Adrenal gland (tissue), 12 donors: ENCODE measurements around the gene OR7G2. TPM values are rescaled to one million over a fixed set of nuclear protein-coding genes. Genes with fewer than 3 reads are reported as not detected.

Source experiments
- DNase-seq, 7 donors: peaks; one replicate each; pipeline ENCODE4 v3.0.0-alpha.2; 2019 to 2020
- H3K27ac ChIP-seq, 5 donors: fragments of 200-600 bp; sonication (generic) in 4 of 5; 1 replicate in 3 of 5; 2 replicates in 2 of 5; pipeline versions ENCODE4 v1.5.1 to v1.8.0; 2016 to 2020; ENCODE audit warnings: mild to moderate bottlenecking in 1 of 5
- H3K27me3 ChIP-seq: fragments of 200-600 bp; 2 replicates; pipeline ENCODE4 v1.8.0; 2021
- H3K36me3 ChIP-seq, 2 donors: fragments of 200-600 bp; replicated peaks in 1 of 2; 1 replicate in 1 of 2; 2 replicates in 1 of 2; pipeline versions ENCODE4 v1.5.1 to v1.8.0; 2018 to 2022
- H3K4me1 ChIP-seq, 2 donors: fragments of 200-600 bp; replicated peaks in 1 of 2; 1 replicate in 1 of 2; 2 replicates in 1 of 2; pipeline versions ENCODE4 v1.5.1 to v1.8.0; 2018 to 2021
- H3K4me3 ChIP-seq, 4 donors: fragments of 200-600 bp; sonication (generic) in 3 of 4; one replicate each; pipeline ENCODE4 v1.5.1; 2016 to 2018
- H3K9me3 ChIP-seq, 3 donors: fragments of 200-600 bp; sonication (generic) in 1 of 3; replicated peaks in 1 of 3; 1 replicate in 2 of 3; 2 replicates in 1 of 3; pipeline versions ENCODE4 v1.5.1 to v1.8.0; 2016 to 2021
- POLR2A ChIP-seq, 2 donors: fragments of 450-650 bp; IDR thresholded peaks; one replicate each; pipeline ENCODE4 v1.6.1; 2017; ENCODE audit warnings: antibody characterized with exemption in 2 of 2, mild to moderate bottlenecking in 2 of 2, moderate library complexity in 1 of 2
- WGBS, 4 donors: extraction: QIAGEN DNeasy Blood & Tissue Kit in 2 of 4; methylation state at CpG; one replicate each; pipeline versions ENCODE4 v1.1.5 to v1.1.7; 2013 to 2017; 5-methylcytosine and 5-hydroxymethylcytosine counted together
- intact Hi-C, 2 donors: fragments of 100-400 bp; cut with DNase I; formaldehyde crosslinking; loops; one replicate each; pipeline versions ENCODE4 v1.14.1 to v1.15.0; 2022 to 2023
- polyA plus RNA-seq, 3 donors: library from polyadenylated mRNA; stranded (reverse); fragments of 200-250 nt in 2 of 3; fragments of 350-450 nt in 1 of 3; fragmentation: Illumina TruSeq in 1 of 3; extraction: RNeasy Lipid Tissue Mini Kit (QIAGEN cat#74804) in 1 of 3; gene quantifications; one replicate each; pipeline ENCODE4 v1.2.3, GENCODE V29; 2013 to 2014
- total RNA-seq, 9 donors: library from RNA; depleted of rRNA in 4 of 9; stranded (reverse); fragments of >200 nt in 4 of 9; fragments of 120-200 nt in 1 of 9; fragmentation: NEBNext Ultra II Directional in 1 of 9; extraction: Animal tissue kit (Norgen Biotek cat#: 25700) in 1 of 9; gene quantifications; one replicate each; pipeline versions ENCODE4 v1.1.0 to v1.2.4, GENCODE V29; 2013 to 2023
- TF ChIP-seq, protein P1 (sequence below), 6 experiments: fragments of 450-650 bp in 4 of 6; fragments of 200-600 bp in 2 of 6; sonication (generic) in 1 of 6; IDR thresholded peaks; 1 replicate in 5 of 6; 2 replicates in 1 of 6; pipeline versions ENCODE4 v1.5.1 to v1.8.0; 2016 to 2021; ENCODE audit warnings: antibody characterized with exemption in 6 of 6, mild to moderate bottlenecking in 2 of 6, moderate library complexity in 1 of 6
- donor health status: healthy with polysubstance abuse.
- donor health status: Bipolar disorder and iron deficiency.
- donor health status: DM: yes; HTN: yes; CAD: no.
- donor health status: DM: no; HTN: no; CAD: no.
- donor health status: DM: no; HTN: no; CAD: no.
- donor health status: DM: yes; HTN: yes; CAD: no.

OR7G2 gene
- total and polyA plus RNA-seq, 12 donors: not detected

DNA sequence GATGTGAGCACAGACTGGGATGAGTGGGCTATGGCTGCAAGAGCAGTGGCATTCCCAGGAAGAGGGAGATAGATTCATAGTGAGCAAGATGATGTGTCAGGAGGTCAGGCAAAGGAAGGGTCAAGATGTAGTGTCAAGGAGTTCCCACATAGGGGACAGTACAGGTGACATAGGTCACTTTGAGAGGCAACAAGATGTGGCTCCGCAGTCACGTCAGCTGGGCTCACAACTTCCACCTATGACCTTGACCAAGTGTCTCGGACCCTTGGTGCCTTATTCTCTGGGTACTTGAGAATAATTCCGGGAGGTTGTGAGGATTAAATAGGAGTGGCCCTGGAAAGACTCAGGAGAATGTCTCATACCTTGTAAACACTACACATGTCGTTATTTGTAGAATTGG is 43.4 kb upstream of the OR7G2 start:
- no peak for TF ChIP-seq POLR2A (IDR thresholded peaks at IDR 0.05)
- TF ChIP-seq, protein P1, sequence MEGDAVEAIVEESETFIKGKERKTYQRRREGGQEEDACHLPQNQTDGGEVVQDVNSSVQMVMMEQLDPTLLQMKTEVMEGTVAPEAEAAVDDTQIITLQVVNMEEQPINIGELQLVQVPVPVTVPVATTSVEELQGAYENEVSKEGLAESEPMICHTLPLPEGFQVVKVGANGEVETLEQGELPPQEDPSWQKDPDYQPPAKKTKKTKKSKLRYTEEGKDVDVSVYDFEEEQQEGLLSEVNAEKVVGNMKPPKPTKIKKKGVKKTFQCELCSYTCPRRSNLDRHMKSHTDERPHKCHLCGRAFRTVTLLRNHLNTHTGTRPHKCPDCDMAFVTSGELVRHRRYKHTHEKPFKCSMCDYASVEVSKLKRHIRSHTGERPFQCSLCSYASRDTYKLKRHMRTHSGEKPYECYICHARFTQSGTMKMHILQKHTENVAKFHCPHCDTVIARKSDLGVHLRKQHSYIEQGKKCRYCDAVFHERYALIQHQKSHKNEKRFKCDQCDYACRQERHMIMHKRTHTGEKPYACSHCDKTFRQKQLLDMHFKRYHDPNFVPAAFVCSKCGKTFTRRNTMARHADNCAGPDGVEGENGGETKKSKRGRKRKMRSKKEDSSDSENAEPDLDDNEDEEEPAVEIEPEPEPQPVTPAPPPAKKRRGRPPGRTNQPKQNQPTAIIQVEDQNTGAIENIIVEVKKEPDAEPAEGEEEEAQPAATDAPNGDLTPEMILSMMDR (IDR thresholded peaks at IDR 0.05): no peak
- peak in 1 of 7 donors; percentile 35 for DNase-seq
- Histone ChIP-seq H3K4me1 (no peaks in the 10 kb centered on the region), H3K36me3 (peaks cover 0 to 4% of the 10 kb centered on the region in 2 donors), H3K9me3 (peaks cover 0 to 3% (median 0%) of the 10 kb centered on the region in 3 donors), H3K27me3 (no peaks in the 10 kb centered on the region), H3K27ac (no peak overlapping the region), H3K4me3 (no peak overlapping the region)
- WGBS, 4 donors: 95 to 98% (median 97%) methylated on average over 5 of the region's 5 CpGs
- intact Hi-C loops: no loop called here

DNA sequence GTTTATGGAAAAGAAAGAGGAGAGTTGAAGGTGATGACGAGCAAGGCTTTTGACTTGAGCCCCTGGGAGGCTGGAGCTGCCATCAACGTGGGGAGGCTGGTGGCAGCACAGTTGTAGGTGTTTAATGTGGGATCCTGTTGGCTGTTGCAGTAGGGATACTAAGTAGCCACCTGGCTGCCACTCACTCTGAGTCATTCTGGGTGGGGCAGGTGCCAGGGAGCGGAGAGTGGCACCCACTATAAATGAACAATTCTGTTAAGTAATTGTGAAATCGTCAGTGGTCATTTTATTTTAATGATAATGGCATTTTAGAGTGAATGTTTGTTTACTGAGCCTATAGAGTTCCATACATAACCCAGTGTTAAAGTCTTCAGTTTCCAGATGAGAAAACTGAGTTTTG is 42.7 kb upstream of the OR7G2 start:
- Histone ChIP-seq H3K36me3 (peaks cover 0 to 4% of the 10 kb centered on the region in 2 donors), H3K4me3 (no peak overlapping the region), H3K4me1 (no peaks in the 10 kb centered on the region), H3K27ac (no peak overlapping the region), H3K27me3 (no peaks in the 10 kb centered on the region), H3K9me3 (peaks cover 0 to 6% (median 3%) of the 10 kb centered on the region in 3 donors)
- 79 to 91% (median 90%) methylated on average over 4 of the region's 4 CpGs for whole genome bisulfite sequencing, 4 donors
- intact Hi-C loops: loop anchor here in 1 of 2 donors (10.0 kb wide), 1 partner anchor 665 kb away; the partner anchor contains the start of gene FBXL12
- DNase-seq: peak in 1 of 7 donors; percentile 17
- TF ChIP-seq, protein P1 (IDR thresholded peaks at IDR 0.05): no peak
- no peak for TF ChIP-seq POLR2A (IDR thresholded peaks at IDR 0.05)

DNA sequence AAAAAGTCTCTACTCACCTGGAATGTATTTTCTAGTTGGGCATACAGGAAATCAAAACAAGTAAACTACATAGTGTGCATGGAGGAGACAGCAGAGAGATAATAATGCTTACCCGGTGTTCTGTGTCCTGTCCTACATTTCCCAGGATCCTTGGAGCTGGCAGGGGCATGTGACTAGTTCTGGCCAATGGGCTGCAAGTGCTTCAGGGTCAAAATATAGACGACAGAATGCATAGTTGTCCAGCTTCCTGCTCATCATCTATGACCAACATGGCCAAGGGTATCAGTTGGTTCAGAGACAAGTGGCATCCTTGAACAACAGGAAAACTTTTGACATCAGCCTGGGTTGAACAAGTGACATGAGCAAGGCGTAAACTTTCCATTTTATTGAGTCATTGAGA is 41.4 kb upstream of the OR7G2 start:
- TF ChIP-seq, protein P1 (IDR thresholded peaks at IDR 0.05): no peak
- no peak for TF ChIP-seq POLR2A (IDR thresholded peaks at IDR 0.05)
- Histone ChIP-seq H3K27ac (no peak overlapping the region), H3K4me3 (no peak overlapping the region), H3K9me3 (peaks cover 0 to 12% (median 3%) of the 10 kb centered on the region in 3 donors), H3K36me3 (peaks cover 0 to 4% of the 10 kb centered on the region in 2 donors), H3K27me3 (no peaks in the 10 kb centered on the region), H3K4me1 (no peaks in the 10 kb centered on the region)
- WGBS, 4 donors: 94 to 98% (median 95%) methylated on average over 3 of the region's 3 CpGs
- intact Hi-C loops: loop anchor here in 1 of 2 donors (10.0 kb wide), 1 partner anchor 666 kb away; the partner anchor contains the start of gene FBXL12
- peak in 1 of 7 donors; percentile 10 for DNase-seq

DNA sequence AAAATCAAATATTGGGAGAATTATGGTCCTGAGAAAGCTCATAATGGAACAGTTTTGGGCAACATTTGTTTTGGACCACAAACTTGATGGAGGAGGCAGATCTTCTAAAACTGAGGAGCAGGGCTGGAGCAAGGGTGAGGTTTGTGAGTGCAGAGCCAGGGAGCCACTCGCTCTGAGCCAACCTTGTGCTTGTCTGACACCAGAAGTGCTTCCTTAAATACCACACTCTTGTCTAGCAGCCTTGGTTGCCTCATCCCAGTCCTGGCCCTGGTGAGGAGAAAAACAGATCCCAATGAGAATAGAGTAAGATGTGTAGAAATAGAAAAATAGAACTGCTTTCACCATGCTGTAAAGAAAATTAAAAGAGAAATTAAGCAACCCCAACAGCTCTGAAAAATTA is 39.6 kb upstream of the OR7G2 start:
- H3K4me1 ChIP-seq: peaks cover 0 to 4% of the 10 kb centered on the region in 2 donors
- 91 to 100% (median 94%) methylated on average over 1 of the region's 1 CpG for WGBS, 4 donors
- TF ChIP-seq, protein P1 (IDR thresholded peaks at IDR 0.05): no peak
- no peak for TF ChIP-seq POLR2A (IDR thresholded peaks at IDR 0.05)
- H3K36me3 ChIP-seq: peaks cover 0 to 4% of the 10 kb centered on the region in 2 donors
- intact Hi-C loops: loop anchor here in 1 of 2 donors (10.0 kb wide), 1 partner anchor 668 kb away; the partner anchor contains the start of gene FBXL12
- DNase-seq: no peak
- no peak overlapping the region for H3K4me3 ChIP-seq
- H3K27ac ChIP-seq: no peak overlapping the region
- H3K9me3 ChIP-seq: peaks cover 0 to 12% (median 0%) of the 10 kb centered on the region in 3 donors
- H3K27me3 ChIP-seq: no peaks in the 10 kb centered on the region
